ENCODE data around the gene TMEM170A.
A peak's percentile ranks its signal among the peaks of the same experiment; 100 is the strongest.
"Not testable (repeated sequence)": the region's sequence is repeated elsewhere in the genome, so short reads cannot be mapped to it uniquely, and the experiment has no call there.

TMEM170A gene

GRCh38 chr16:75432828-75433731 is 31.4 kb downstream of the TMEM170A start, which contains the start of gene CFDP1:
Gene CFDP1, minus strand, starts transcription at chr16:75433503. Its CDS starts 151 bp downstream, at chr16:75433352.
- Histone ChIP-seq H3K27ac (ENCODE audit: low read depth, low read length, poor library complexity, severe bottlenecking) (peak within 1 kb of the TSS; percentile 60), H3K9me2 (ENCODE audit: low read depth, low read length) (no peaks in the 10 kb centered on the region), H3K36me3 (ENCODE audit: insufficient read depth, low read length) (no peaks in the 10 kb centered on the region; the same call in 1 of the 2 replicates), H3K27me3 (ENCODE audit: insufficient read depth, low read length) (no peaks in the 10 kb centered on the region), H4K20me1 (ENCODE audit: insufficient read depth, low read length) (no peaks in the 10 kb centered on the region), H3F3A (ENCODE audit: insufficient read depth, low read length) (no peaks in the 10 kb centered on the region), H3K9ac (ENCODE audit: low read length) (peak within 1 kb of the TSS; percentile 82), H2AFZ (ENCODE audit: low read length) (peak within 1 kb of the TSS; percentile 97), H3K4me2 (ENCODE audit: low read length) (peak within 1 kb of the TSS; percentile 97), H3K79me2 (ENCODE audit: insufficient read depth, low read length) (peaks cover 11% of the 10 kb centered on the region; the same call in 1 of the 2 replicates), H3K9me3 (ENCODE audit: low read length) (no peaks in the 10 kb centered on the region), H3K4me1 (ENCODE audit: insufficient read depth, low read length, severe bottlenecking) (peaks cover 30% of the 10 kb centered on the region), H3K4me3 (ENCODE audit: low read depth, low read length, poor library complexity, severe bottlenecking) (peak within 1 kb of the TSS; percentile 80)
- no peak for TF ChIP-seq CTCF (IDR thresholded peaks at IDR 0.05; ENCODE audit: low read length)
- no peak for TF ChIP-seq EZH2 (IDR thresholded peaks at IDR 0.05; ENCODE audit: borderline replicate concordance, low read length)

GRCh38 chr16:75429621-75430403 is 34.7 kb downstream of the TMEM170A start:
- Histone ChIP-seq H3K9me3 (ENCODE audit: low read length) (no peaks in the 10 kb centered on the region), H3K79me2 (ENCODE audit: insufficient read depth, low read length) (peaks cover 36% of the 10 kb centered on the region), H3F3A (ENCODE audit: insufficient read depth, low read length) (no peaks in the 10 kb centered on the region), H2AFZ (ENCODE audit: low read length) (no peak overlapping the region), H3K4me3 (ENCODE audit: low read depth, low read length, poor library complexity, severe bottlenecking) (no peak overlapping the region), H3K36me3 (ENCODE audit: insufficient read depth, low read length) (no peaks in the 10 kb centered on the region; the same call in 1 of the 2 replicates), H3K4me2 (ENCODE audit: low read length) (no peak overlapping the region), H3K27ac (ENCODE audit: low read depth, low read length, poor library complexity, severe bottlenecking) (no peak overlapping the region), H3K9me2 (ENCODE audit: low read depth, low read length) (no peaks in the 10 kb centered on the region), H3K4me1 (ENCODE audit: insufficient read depth, low read length, severe bottlenecking) (peaks cover 30% of the 10 kb centered on the region), H4K20me1 (ENCODE audit: insufficient read depth, low read length) (no peaks in the 10 kb centered on the region), H3K9ac (ENCODE audit: low read length) (no peak overlapping the region), H3K27me3 (ENCODE audit: insufficient read depth, low read length) (no peaks in the 10 kb centered on the region)
- TF ChIP-seq EZH2 (IDR thresholded peaks at IDR 0.05; ENCODE audit: borderline replicate concordance, low read length), result no peak
- no peak for TF ChIP-seq CTCF (IDR thresholded peaks at IDR 0.05; ENCODE audit: low read length)

GRCh38 chr16:75426524-75426923 is 38.0 kb downstream of the TMEM170A start:
- H3K27ac ChIP-seq (ENCODE audit: low read depth, low read length, poor library complexity, severe bottlenecking); H3K4me3 ChIP-seq (ENCODE audit: low read depth, low read length, poor library complexity, severe bottlenecking); H4K20me1 ChIP-seq (ENCODE audit: insufficient read depth, low read length); H3K4me2 ChIP-seq (ENCODE audit: low read length); H3F3A ChIP-seq (ENCODE audit: insufficient read depth, low read length); H3K36me3 ChIP-seq (ENCODE audit: insufficient read depth, low read length); H3K9ac ChIP-seq (ENCODE audit: low read length); H2AFZ ChIP-seq (ENCODE audit: low read length); H3K9me3 ChIP-seq (ENCODE audit: low read length); H3K9me2 ChIP-seq (ENCODE audit: low read depth, low read length); H3K4me1 ChIP-seq (ENCODE audit: insufficient read depth, low read length, severe bottlenecking); H3K27me3 ChIP-seq (ENCODE audit: insufficient read depth, low read length): not testable (repeated sequence)
- peaks cover 41% of the 10 kb centered on the region for H3K79me2 ChIP-seq (ENCODE audit: insufficient read depth, low read length)

- not testable (repeated sequence) for H3F3A ChIP-seq (ENCODE audit: insufficient read depth, low read length); H3K36me3 ChIP-seq (ENCODE audit: insufficient read depth, low read length); H2AFZ ChIP-seq (ENCODE audit: low read length); H3K9me3 ChIP-seq (ENCODE audit: low read length); H3K4me3 ChIP-seq (ENCODE audit: low read depth, low read length, poor library complexity, severe bottlenecking); H3K4me2 ChIP-seq (ENCODE audit: low read length); H3K27me3 ChIP-seq (ENCODE audit: insufficient read depth, low read length); H3K27ac ChIP-seq (ENCODE audit: low read depth, low read length, poor library complexity, severe bottlenecking); H3K9me2 ChIP-seq (ENCODE audit: low read depth, low read length); H4K20me1 ChIP-seq (ENCODE audit: insufficient read depth, low read length); H3K9ac ChIP-seq (ENCODE audit: low read length)
- Histone ChIP-seq H3K79me2 (ENCODE audit: insufficient read depth, low read length) (peaks cover 57% of the 10 kb centered on the region), H3K4me1 (ENCODE audit: insufficient read depth, low read length, severe bottlenecking) (peaks cover 14% of the 10 kb centered on the region)
These were observed 40.3 kb downstream of the TMEM170A start for GRCh38 chr16:75424105-75424762.

Data from OCI-LY1 (cell line).